Keratinocyte (primary cell): Measurements from ENCODE around the gene MMP23B. TPM values are rescaled to one million over a fixed set of nuclear protein-coding genes. Genes with fewer than 3 reads are reported as not detected.
A peak's percentile ranks its signal among the peaks of the same experiment; 100 is the strongest.

Experiments
- DNase-seq: peaks from one replicate; pipeline ENCODE4 v3.0.0-alpha.2; 2011; ENCODE audit warnings: low read depth, missing footprints, low spot score
- FAIRE-seq: peaks from 2 replicates; lab custom pipeline; 2011; peaks lifted over from hg19 to GRCh38; lab: Jason Lieb, UNC
- H2AFZ ChIP-seq: 2 replicates; pipeline ENCODE4 v1.6.0; 2012; ENCODE audit warnings: low read length, control low read depth, inconsistent platforms; ENCODE audit not compliant: control insufficient read depth
- H3K27ac ChIP-seq: 2 replicates; pipeline ENCODE4 v1.5.1; 2011; ENCODE audit warnings: low read length; ENCODE audit not compliant: control insufficient read depth, insufficient read depth
- H3K27me3 ChIP-seq: 3 replicates; pipeline ENCODE4 v1.6.0; 2011; ENCODE audit warnings: low read length; ENCODE audit not compliant: control insufficient read depth, insufficient read depth; ENCODE audit errors: extremely low read depth
- H3K36me3 ChIP-seq, 2 experiments: 2 replicates in 1 of 2; 3 replicates in 1 of 2; pipeline ENCODE4 v1.5.1; 2011; ENCODE audit warnings: low read length in 2 of 2, mild to moderate bottlenecking in 1 of 2; ENCODE audit not compliant: control insufficient read depth in 2 of 2, insufficient read depth in 2 of 2; ENCODE audit errors: extremely low read depth in 1 of 2
- H3K4me1 ChIP-seq: 3 replicates; pipeline ENCODE4 v1.5.1; 2011; ENCODE audit warnings: low read length; ENCODE audit not compliant: control insufficient read depth, insufficient read depth; ENCODE audit errors: extremely low read depth
- H3K4me2 ChIP-seq: 3 replicates; pipeline ENCODE4 v1.6.0; 2011; ENCODE audit warnings: low read depth, low read length; ENCODE audit not compliant: control insufficient read depth, insufficient read depth; ENCODE audit errors: extremely low read depth
- H3K4me3 ChIP-seq, 3 experiments: fragments of 200-600 bp in 1 of 3; sonication (generic) in 1 of 3; 2 replicates in 2 of 3; 3 replicates in 1 of 3; pipeline ENCODE4 v1.5.1; 2011 to 2016; ENCODE audit warnings: low read length in 3 of 3, mild to moderate bottlenecking in 3 of 3, control low read depth in 2 of 3, inconsistent platforms in 1 of 3, low read depth in 1 of 3, mixed read lengths in 1 of 3, mixed run types in 1 of 3, moderate library complexity in 1 of 3; ENCODE audit not compliant: control insufficient read depth in 2 of 3, insufficient read depth in 2 of 3; ENCODE audit errors: extremely low read depth in 1 of 3
- H3K79me2 ChIP-seq: 2 replicates; pipeline ENCODE4 v1.6.0; 2012; ENCODE audit warnings: low read length; ENCODE audit not compliant: control insufficient read depth, insufficient read depth
- H3K9ac ChIP-seq: 3 replicates; pipeline ENCODE4 v1.6.0; 2011; ENCODE audit warnings: low read length; ENCODE audit not compliant: control insufficient read depth, insufficient read depth; ENCODE audit errors: extremely low read depth
- H3K9me1 ChIP-seq: 3 replicates; pipeline ENCODE4 v1.6.0; 2011; ENCODE audit warnings: low read length; ENCODE audit not compliant: control insufficient read depth, insufficient read depth; ENCODE audit errors: extremely low read depth
- H3K9me3 ChIP-seq: 2 replicates; pipeline ENCODE4 v1.5.1; 2012; ENCODE audit warnings: low read depth, low read length; ENCODE audit not compliant: control insufficient read depth
- H4K20me1 ChIP-seq: 3 replicates; pipeline ENCODE4 v1.6.0; 2011; ENCODE audit warnings: low read length; ENCODE audit not compliant: control insufficient read depth, insufficient read depth; ENCODE audit errors: extremely low read depth
- EZH2 ChIP-seq: IDR thresholded peaks from one replicate; pipeline ENCODE4 v1.6.1; 2012; ENCODE audit warnings: inconsistent platforms, mild to moderate bottlenecking, low read length, moderate library complexity
- dilution Hi-C: fragments of 300-500 bp; cut with MboI; formaldehyde crosslinking; loops from one replicate; pipeline ENCODE4 v1.7.0; 2020; ENCODE audit warnings: low sequenced_read_pairs; ENCODE audit not compliant: extremely low pct_ligation_motif_present
- polyA plus RNA-seq, 5 experiments: library from polyadenylated mRNA; depleted of rRNA in 3 of 5; stranded (reverse) in 3 of 5; stranded (forward) in 1 of 5; unstranded in 1 of 5; fragments of >200 nt; gene quantifications; 1 replicate in 1 of 5; 2 replicates in 3 of 5; 3 replicates in 1 of 5; pipeline versions ENCODE4 v1.2.1 to v1.2.3, GENCODE V29; 2011 to 2012; ENCODE audit warnings: missing spikeins in 2 of 5, low read depth in 1 of 5, low replicate concordance in 1 of 5
- TF ChIP-seq, protein P1 (sequence below), 3 experiments: IDR thresholded peaks in 1 of 3; conservative IDR thresholded peaks in 1 of 3; optimal IDR thresholded peaks in 1 of 3; 2 replicates in 2 of 3; 3 replicates in 1 of 3; pipeline versions ENCODE3 to v1.5.1; 2011; ENCODE audit warnings: low read length in 3 of 3, mild to moderate bottlenecking in 3 of 3, moderate library complexity in 2 of 3, control low read depth in 1 of 3, inconsistent platforms in 1 of 3; ENCODE audit not compliant: insufficient read depth in 2 of 3; ENCODE audit errors: extremely low read depth in 1 of 3

Gene MMP23B
- polyA plus RNA-seq, 1 donor (not counting 4 experiments of a cell fraction or from before 2014, with no cell fraction given) = not detected

GRCh38 chr1:1599030-1599934 is 32.7 kb upstream of the MMP23B start:
- peak overlapping the region in 2 of 3 experiments; percentile 22 to 27 for H3K4me3 ChIP-seq
- dilution Hi-C loops = no loop called here
- H4K20me1 ChIP-seq = no peaks in the 10 kb centered on the region
- peak overlapping the region; percentile 9 for H2AFZ ChIP-seq
- H3K4me1 ChIP-seq = peaks cover 7% of the 10 kb centered on the region
- DNase-seq (no peak), FAIRE-seq (no peak)
- no peak for TF ChIP-seq EZH2
- TF ChIP-seq, protein P1, sequence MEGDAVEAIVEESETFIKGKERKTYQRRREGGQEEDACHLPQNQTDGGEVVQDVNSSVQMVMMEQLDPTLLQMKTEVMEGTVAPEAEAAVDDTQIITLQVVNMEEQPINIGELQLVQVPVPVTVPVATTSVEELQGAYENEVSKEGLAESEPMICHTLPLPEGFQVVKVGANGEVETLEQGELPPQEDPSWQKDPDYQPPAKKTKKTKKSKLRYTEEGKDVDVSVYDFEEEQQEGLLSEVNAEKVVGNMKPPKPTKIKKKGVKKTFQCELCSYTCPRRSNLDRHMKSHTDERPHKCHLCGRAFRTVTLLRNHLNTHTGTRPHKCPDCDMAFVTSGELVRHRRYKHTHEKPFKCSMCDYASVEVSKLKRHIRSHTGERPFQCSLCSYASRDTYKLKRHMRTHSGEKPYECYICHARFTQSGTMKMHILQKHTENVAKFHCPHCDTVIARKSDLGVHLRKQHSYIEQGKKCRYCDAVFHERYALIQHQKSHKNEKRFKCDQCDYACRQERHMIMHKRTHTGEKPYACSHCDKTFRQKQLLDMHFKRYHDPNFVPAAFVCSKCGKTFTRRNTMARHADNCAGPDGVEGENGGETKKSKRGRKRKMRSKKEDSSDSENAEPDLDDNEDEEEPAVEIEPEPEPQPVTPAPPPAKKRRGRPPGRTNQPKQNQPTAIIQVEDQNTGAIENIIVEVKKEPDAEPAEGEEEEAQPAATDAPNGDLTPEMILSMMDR (optimal IDR thresholded peaks at IDR 0.05 in 1 of 3, IDR thresholded peaks at IDR 0.05 in 1 of 3, conservative IDR thresholded peaks at IDR 0.05 in 1 of 3; ENCODE audit: extremely low read depth in 1 of 3, insufficient read depth in 2 of 3, low read length in 3 of 3) = peak in 1 of 3 experiments; percentile 45
- H3K36me3 ChIP-seq = no peaks in the 10 kb centered on the region
- H3K9ac ChIP-seq = no peak overlapping the region
- H3K79me2 ChIP-seq = no peaks in the 10 kb centered on the region
- H3K27me3 ChIP-seq = peaks cover 21% of the 10 kb centered on the region
- H3K9me1 ChIP-seq = no peaks in the 10 kb centered on the region
- no peaks in the 10 kb centered on the region for H3K9me3 ChIP-seq
- H3K27ac ChIP-seq = no peak overlapping the region
- H3K4me2 ChIP-seq = peak overlapping the region; percentile 45

- Histone ChIP-seq H3K36me3 (no peaks in the 10 kb centered on the region), H3K9me3 (no peaks in the 10 kb centered on the region), H4K20me1 (no peaks in the 10 kb centered on the region), H2AFZ (peak within 1 kb of the TSS; percentile 63), H3K9ac (no peak within 1 kb of the TSS), H3K4me3 (peak within 1 kb of the TSS; percentile 39 to 58 (median 43)), H3K79me2 (no peaks in the 10 kb centered on the region), H3K27me3 (peaks cover 21% of the 10 kb centered on the region), H3K4me2 (peak within 1 kb of the TSS; percentile 78), H3K27ac (no peak within 1 kb of the TSS), H3K9me1 (no peaks in the 10 kb centered on the region), H3K4me1 (peaks cover 2% of the 10 kb centered on the region)
- FAIRE-seq = no peak
- no peak for DNase-seq
- TF ChIP-seq, protein P1 (optimal IDR thresholded peaks at IDR 0.05 in 1 of 3, IDR thresholded peaks at IDR 0.05 in 1 of 3, conservative IDR thresholded peaks at IDR 0.05 in 1 of 3; ENCODE audit: extremely low read depth in 1 of 3, insufficient read depth in 2 of 3, low read length in 3 of 3) = no peak
- dilution Hi-C loops = no loop called here
Measured at GRCh38 chr1:1599935-1600860, 31.8 kb upstream of the MMP23B start, which contains the start of gene FNDC10. Gene FNDC10 (minus strand): TSS chr1:1600135. CDS start chr1:1600015, 120 bp downstream.
